ENCODE results near the gene ENOPH1.
"Not testable (repeated sequence)": the region's sequence is repeated elsewhere in the genome, so short reads cannot be mapped to it uniquely, and the experiment has no call there.

The ENOPH1 gene

DNA sequence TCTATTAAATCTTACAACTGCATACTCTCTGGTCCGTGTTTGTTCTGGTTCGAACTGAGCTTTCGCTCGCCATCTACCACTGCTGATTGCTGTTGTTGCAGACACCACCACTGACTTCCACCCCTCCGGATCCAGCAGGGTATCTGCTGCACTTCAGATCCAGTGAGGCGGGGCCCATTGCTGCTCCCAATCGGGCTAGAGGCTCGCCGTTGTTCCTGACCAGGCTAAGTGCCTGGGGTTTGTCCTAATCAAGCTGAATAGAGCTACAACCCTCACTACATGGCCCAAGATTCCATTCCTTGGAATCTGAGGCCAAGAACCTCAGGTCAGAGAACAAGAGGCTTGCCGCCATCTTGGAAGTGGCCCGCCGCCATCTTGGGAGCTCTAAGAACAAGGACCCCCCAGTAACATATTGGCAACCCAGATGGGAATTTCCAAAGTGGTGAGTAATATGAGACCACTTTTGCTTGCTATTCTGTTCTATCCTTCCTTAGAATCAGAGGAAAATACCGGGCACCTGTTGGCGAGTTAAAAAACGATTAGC, 43.3 kb downstream of the ENOPH1 start:
- DNase-seq (ENCODE audit: low spot score), result no peak

DNA sequence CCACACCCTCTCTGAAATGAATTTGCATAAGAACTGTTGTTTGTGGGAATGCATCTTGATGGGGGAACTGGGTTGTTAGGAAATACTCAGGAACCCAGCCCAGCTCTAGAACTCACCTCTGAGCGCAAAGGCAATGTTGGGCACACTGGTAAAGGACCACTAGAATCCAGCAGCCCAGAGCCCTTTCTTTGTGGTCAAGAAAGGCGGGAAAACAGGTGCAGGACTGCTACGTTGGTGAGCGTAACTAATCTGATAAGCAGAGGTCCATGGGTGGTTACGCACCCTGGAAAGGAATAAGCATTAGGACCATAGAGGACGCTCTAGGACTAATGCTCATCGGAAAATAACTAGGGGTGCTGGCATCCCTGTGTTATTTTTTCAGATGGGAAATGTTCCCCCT, 45.5 kb downstream of the ENOPH1 start:
- DNase-seq (ENCODE audit: low spot score), result not testable (repeated sequence)

DNA sequence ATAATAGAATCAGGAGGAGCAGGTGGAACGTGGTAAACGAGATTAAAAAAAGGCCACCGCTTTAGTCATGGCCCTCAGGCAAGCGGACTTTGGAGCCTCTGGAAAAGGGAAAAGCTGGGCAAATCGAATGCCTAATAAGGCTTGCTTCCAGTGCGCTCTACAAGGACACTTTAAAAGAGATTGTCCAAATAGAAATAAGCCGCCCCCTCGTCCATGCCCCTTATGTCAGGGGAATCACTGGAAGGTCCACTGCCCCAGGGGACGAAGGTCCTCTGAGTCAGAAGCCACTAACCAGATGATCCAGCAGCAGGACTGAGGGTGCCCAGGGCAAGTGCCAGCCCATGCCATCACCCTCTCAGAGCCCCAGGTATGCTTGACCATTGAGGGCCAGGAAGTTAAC, 47.1 kb downstream of the ENOPH1 start:
- not testable (repeated sequence) for DNase-seq (ENCODE audit: low spot score)

DNA sequence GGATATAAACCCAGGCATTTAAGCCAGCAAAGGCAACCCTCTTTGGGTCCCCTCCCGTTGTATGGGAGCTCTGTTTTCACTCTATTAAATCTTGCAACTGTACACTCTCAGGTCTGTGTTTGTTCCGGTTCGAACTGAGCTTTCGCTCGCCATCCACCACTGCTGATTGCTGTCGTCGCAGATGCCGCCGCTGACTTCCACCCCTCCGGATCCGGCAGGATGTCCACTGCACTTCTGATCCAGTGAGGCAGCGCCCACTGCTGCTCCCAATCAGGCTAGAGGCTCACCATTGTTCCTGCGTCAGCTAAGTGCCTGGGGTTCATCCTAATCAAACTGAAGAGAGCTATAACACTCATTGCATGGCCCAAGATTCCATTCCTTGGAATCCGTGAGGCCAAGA, 49.2 kb downstream of the ENOPH1 start:
- no peak for DNase-seq (ENCODE audit: low spot score)

DNA sequence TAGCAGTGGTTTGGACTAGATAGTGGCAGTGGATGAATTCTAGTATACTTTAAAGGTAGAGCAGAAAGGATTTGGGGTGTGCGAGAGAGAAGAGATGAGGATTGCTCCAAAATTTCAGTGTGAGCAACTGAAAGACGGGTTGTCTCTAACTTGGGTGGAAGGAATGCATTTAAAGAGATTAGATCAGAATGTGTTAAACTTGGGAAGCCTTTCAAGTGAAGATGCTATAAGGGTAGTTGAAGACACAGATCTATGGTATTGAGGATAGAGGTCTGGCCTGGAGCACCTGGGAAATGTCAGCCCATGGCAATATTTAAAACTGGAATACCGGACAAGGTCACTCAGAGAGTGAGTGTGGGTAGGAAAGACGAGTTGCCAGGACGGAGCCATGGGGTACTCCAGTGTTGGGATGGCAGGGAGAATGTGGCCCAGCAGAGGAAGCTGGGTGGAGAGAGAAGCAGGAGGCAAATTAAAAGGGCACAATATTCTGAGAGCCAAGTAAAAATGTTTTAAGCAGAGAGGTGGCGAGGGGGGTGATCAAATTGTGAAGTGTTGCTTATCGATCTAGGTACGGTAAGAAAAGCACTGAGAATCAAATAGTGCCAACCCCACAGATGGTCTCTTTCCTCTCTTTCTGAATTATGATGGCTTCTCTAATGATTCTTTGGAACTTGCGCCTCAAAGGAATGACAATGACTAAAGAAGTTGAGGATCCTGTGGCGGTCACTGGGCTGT, 50.5 kb downstream of the ENOPH1 start:
- DNase-seq (ENCODE audit: low spot score), result no peak

DNA sequence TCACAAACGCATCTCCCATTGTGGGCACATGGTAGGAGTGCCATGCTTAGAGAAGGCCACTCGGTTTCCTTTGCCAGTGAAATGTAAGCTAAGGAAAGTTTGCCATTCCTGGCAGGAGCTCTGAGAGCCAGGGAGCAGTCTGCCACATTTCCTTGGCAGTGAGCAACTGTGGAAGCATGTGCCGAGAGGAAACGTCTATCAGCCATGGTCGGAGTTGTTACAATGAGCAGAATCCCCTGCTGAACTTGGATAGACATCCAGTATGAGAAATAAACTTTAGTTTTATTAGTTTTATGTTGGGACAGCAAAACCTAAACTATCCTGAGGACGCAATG, 51.1 kb downstream of the ENOPH1 start:
- no peak for DNase-seq (ENCODE audit: low spot score)

DNA sequence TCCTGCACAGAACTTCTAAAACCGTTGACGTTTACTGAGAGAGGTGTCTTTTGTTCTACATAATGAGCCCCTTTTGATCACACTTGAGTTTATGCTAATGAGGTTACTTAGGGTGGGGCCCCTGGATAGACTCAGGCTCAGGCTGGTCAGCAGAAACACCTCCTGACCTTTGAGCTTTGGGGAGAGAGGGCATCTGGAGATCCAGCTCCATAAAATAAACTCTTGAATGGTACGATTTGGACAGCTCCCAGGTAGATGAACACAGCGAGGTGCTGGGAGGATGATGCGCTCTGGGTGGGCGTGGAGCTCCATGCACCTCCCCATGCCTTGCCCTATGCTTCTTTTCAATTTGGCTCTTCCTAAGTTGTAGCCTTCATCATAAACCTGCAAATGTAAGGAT, 52.0 kb downstream of the ENOPH1 start:
- DNase-seq (ENCODE audit: low spot score), result no peak

DNA sequence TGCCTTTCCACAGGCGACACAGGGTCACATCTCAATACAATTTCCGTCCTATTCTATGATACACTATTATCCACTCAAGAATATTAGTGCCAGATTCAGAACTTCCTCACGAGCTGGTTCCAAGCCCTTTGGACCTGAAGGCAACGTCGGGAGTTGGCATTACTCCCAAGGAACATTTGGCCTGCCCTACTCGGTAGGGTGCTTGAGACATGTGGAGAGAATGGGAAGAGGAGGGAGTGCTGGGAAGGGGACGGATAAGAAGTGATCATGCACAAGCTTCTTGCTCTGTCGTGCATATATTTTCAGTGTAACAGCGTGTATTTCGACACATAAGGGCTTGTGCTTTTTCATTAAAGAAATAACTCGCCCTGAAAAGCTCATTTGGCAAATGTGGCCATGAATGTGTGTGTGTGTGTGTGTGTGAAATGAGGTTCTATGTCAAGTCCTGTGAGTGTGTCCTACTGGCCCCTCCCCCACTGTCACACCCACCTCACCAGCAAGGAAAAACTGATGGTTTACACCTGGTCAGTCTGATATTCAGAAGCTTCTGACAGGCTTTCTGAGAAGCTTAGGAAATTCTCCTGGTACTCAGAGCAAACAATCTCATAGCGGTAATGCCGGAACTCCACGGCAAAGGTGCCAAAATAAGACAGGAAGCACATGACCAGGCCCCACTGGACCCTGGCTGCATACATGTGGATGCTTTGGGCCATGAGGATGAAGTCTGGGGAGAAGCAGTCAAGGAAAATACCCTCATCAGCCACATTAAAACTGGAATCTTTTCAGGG, 54.8 kb downstream of the ENOPH1 start:
- DNase-seq (ENCODE audit: low spot score), result no peak

DNA sequence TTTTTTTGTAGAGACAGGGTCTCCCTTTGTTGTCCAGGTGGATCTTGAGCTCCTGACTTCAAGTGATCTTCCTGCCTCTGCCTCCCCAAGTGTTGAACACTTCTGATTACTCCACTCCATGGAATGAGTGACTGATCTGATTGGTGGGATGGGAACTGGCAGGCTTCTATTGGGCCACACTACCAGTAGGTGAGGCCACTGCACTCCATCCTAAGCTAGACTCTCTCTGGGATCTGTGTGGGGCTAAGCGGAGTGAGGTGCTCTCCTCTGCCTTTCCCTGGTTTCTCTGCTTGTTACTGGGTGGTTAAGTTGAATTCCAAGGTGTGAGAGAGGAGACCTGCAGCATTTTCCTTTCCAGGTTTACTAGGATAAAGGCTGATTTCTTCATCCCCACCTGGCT, 58.7 kb downstream of the ENOPH1 start:
- DNase-seq (ENCODE audit: low spot score), result no peak

DNA sequence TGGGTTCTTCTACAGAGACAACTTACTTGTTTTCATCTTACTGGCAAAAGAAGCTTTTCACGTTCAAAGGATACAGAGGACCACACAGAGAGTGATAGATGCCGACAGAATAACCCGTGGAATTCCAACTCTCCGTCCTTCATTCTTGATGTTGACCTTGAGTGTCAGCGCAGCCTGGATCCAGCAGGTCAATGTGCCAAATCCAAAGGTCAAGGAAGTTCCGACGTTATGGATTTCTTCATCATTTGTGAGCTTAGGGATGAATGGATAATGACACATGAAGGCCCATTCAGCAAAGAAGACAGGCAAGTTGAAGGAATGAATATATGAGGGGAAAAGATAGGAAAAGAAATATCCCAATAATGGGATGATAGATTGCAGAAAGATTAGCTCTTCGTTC, 59.6 kb downstream of the ENOPH1 start:
- no peak for DNase-seq (ENCODE audit: low spot score)

DNA sequence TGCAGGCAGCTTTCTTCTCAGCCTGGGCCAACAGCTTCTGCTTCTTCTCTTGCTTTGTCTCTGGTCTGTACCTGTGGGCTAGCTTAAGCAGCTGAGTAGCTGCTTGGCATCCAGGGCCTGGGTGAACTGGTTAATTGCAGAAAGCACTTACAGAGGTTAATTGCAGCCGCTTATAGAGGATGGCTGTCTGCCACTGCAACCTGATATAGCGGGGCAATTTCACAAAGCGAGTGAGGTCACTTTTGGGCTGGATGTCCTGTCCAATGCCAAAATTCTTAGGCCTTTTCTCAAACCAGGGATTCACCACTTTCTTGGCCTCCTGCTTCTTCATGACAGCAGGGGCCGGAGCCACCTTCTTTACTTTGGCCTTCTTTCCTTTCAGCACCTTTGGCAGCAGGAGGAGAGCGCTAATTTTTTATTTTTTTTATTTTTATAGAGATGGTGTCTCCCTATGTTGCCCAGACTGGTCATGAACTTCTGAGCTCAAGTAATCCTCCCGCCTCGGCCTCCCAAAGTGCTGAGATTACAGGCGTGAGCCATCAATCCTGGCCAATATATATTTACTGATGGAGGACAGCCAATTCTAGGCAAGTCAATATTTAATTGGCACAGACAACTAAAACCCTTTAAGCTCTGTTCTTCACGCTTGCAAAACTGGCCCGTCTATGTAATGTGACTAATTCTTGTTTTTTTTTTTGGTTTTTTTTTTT, 61.0 kb downstream of the ENOPH1 start:
- no peak for DNase-seq (ENCODE audit: low spot score)

DNA sequence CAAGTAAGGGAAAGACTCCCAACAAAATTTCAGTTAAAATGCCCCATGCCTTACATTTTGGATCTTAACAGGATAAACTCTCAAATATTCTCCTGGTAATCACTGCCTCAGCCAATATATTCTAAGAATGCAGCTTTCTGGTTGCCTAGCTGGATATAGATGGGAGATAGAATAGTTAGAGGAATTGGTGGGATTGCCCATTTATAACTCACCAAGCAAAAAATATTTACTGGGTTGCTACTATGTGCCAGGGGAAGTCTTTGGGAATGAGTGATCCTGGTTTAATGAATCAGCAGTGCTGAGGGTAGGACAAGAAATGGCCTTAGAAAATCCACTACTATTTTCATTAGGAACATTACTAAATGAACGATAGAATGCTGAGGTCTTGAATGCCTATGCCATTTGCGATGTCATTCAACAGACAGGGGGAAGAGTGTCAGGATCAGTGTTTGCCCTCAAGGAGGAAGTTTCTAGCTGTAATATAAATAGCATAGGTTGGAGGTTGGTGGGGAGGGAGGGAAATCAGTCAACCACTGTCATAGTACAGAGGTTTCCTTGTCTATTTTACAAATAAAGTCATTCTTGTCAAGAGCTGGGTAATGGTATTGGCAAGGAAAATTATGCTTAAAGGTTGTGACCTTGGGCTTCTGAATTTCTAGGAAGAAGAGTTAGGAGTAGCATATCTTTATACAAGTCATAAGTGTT, 63.5 kb downstream of the ENOPH1 start:
- no peak for DNase-seq (ENCODE audit: low spot score)

DNA sequence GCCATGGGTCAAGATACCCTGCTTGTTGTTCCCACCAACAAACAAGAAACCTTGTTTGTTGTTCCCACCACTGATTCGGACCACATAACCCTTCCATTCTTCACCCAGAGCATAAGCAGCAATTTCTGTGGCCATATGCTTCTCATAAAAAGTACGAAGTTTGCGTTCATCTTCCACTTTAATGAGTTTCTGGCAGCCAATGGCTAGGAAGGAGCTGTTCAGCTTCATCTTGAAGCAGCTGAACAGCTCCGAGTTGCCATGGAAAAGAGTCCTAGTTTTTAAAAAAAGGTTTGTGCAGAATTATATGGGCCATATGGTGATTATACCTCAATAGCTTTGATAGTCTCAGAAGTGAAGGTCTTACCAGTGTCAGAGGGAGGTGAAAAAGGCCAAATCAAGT, 65.3 kb downstream of the ENOPH1 start:
- DNase-seq (ENCODE audit: low spot score), result no peak

DNA sequence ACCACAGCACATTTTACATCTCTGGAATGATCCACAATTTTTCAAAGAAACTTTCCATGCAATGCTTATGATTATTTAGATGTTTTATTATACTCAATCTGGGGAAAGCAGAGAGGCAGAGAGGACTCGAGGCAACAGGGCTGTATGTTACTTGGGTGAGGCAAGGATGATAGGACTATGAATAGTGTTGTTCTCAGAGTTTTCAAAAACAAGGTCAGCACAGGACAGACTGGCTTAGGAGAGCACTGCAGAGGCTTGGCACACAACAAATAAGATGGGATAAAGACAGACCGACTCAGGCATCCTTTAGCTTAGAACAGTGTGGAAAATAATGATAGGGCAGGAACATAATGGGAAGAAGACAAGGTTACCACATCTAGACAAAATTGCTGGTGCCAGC, 66.0 kb downstream of the ENOPH1 start:
- no peak for DNase-seq (ENCODE audit: low spot score)

DNA sequence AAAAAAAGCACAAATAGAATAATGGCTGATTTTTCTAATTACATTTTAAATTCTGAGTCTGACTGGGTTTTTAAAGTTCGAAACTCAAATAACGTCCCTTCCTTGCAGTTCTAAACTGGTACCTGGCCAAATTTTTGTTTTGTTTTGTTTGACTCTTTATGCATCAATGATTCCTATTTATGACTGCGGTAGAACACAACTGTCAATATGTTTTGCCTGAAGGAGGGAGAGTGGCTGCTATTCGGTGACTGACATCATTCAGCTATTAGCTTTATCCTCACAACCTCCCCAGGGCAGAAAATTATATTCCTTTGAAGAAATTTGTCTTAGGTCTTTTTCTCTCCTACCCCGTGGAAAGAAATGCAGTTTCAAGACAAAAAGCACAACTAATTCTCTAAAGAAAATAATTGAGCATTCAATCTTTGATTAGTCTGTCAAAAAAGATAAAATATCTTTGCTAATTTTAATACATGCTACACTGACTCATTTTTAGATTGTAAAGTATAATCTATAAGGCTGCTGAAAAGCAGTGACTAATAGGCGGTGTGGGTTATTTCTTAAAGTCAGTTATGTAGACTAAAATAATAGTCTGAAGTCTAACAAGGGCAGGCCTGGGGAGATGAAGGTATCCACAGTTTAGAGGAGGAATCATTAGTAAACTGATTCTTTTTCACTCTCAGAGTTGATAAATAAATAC, 69.5 kb downstream of the ENOPH1 start:
- DNase-seq (ENCODE audit: low spot score), result no peak

DNA sequence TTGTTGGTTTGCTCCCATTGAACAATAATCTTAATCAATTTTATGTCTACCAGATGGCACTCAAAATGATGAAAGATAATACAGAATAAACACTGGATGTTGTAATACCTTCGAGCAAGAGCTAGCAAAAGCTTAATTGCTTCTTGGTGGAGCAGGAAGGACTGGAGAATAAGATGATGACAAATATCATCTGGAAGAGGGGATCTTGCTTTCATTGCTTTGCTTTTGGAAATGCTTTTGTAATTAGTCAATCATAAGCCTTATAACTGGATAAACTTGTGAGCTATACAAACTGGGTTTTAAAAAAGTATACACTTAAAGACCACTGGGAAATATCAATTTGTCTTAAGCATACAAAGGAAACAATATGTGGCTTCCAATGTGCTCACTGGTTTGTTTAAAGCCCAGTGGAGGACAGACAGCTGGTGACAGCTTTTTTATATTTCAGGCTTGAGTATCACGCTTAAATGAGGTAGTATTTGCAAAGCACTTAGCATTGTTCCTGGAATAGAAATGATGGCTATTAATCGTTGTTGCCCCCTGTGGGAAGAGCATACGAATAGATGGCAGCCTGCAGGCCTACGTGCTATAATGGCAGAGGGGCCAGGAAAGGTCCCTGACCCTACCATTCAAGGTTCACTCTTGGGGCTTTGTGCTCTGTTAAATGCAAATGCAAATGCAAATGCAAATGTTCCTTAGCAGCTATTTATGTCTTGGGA, 70.2 kb downstream of the ENOPH1 start:
- no peak for DNase-seq (ENCODE audit: low spot score)

DNA sequence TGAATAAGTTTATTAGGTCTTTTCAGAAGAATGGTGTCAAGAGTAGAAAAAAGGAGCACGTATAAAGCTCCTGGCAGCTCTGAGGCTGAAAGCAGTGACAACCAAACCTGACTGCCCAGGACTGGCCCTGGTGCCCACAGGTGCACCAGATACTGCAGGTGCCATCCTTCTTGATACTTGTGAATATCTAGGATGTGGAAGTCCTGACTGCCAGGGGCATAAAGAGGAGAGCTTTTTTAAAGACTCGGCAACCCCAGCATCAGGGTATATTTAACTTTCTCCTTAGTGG, 70.7 kb downstream of the ENOPH1 start:
- no peak for DNase-seq (ENCODE audit: low spot score)

DNA sequence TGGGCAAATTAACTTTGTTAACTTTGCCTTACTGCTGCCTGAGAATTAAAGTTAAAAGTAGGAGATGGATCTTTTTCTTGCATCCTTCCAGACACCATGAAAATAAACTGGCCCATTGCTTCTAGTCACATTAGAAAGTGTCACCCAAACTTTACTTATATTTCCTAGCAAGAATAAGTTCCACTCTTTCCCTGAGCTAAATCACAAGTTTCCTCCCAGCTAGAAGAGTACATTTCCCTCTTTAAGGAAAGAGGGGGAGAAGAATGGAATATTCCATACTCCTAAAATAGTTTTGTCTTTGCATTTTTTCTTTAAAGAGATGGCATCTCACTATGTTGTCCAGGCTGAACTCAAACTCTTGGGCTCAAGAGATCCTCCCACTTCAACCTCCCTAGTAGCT, 77.6 kb downstream of the ENOPH1 start:
- DNase-seq (ENCODE audit: low spot score), result no peak

DNA sequence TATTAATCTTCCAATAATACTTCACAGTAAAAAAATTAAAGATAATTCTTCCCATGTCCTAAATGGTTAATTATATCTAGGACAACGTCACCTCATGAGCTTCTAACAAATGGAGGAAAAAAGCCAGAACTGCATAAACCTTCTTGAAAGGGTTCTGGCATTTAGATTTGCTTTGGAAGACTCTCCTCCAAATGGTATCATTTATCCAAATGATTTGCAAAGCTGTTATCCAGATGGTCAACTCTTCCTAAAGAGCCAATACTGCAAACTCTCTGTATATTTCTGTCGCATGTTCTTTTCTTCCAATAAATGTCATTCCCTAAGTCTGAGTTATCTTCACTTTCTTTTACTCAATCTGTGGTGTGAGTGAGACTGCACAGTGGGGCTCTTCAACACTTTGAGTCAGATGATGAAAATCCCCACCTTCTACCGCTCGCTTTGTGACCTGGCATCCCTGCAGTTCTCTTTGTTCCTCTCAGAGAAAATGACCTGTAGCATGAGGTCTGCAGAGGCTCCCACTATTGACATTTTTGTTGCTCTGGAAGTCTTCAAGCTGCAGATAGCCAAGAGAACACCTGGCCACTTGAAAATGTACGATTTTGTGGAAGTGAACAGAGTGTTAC, 78.5 kb downstream of the ENOPH1 start:
- DNase-seq (ENCODE audit: low spot score), result no peak

DNA sequence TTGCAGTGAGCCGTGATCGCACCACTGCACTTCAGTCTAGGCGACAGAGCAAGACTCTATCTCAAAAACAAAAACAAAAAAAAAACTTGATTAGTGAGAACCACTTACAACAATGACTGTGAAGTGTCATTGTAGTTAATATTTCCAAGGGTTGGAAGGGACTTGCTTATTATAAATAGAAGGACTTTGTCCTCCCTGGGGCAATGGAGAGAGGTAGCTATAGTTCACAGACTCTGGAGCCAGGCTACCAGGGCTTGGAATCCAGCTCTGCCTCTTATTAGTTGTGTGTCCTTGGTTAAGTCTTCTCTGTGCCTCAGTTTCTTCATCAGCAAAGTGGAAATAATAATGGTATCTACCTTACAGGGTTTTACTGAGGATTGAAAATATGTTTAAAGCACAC, 79.8 kb downstream of the ENOPH1 start:
- DNase-seq (ENCODE audit: low spot score), result no peak

Measured in hepatic stellate cell (primary cell).